Measurements from ENCODE around the gene DUSP8.
"Not testable (repeated sequence)": the region's sequence is repeated elsewhere in the genome, so short reads cannot be mapped to it uniquely, and the experiment has no call there.

Gene DUSP8

DNA sequence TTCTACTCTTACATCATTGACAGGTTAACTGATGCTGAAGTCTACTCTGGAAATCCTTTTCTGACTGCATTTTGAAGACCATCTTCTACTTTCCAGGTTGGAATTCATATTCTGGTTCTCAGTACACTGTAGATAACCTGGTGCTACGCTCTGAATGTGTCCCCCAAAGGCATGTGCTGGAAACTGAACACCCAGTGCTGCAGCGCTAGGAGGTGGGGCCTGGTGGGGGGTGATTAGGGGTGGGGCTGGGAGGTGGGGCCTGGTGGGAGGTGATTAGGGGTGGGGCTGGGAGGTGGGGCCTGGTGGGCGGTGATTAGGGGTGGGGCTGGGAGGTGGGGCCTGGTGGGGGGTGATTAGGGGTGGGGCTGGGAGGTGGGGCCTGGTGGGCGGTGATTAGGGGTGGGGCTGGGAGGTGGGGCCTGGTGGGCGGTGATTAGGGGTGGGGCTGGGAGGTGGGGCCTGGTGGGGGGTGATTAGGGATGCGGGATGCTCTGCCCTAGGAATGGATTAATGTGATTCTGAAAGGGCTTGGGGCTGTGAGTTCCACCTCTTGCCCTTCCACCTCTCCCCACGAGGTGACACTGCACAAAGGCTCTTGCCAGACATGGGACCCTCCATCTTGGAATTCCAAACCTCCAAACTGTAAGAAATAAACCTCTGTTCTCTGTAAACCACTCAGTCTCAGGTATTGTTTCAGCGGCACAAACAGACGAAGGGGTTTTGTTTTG lies 59.4 kb downstream of the DUSP8 start:
- not testable (repeated sequence) for DNase-seq

DNA sequence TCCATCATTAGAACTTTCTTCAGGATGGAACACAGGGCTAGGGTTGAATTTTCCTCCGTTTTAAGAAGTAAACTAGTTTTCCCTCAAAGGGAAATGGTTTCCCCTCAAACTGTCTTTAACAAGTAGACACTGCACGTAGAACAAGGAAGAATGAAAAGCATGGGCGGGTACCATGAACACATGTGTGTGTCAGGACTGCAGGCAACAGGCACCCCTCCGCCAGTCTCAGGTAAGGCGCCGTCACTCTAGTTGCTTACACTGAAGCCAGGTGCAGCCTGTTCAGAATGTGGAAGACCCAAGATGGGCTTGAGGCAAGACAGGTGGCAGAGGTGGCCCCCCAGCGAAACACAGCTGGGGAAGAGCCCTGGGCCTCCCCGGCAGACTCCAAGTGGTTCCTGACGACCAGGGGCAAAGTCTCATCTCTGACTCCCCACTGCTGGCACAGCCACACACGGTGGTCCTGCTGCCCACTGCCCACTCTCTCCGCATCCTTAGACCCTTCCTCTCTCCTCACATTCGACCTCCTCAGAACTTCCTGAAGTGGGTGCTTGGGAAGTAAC lies 60.1 kb downstream of the DUSP8 start:
- DNase-seq = no peak

DNA sequence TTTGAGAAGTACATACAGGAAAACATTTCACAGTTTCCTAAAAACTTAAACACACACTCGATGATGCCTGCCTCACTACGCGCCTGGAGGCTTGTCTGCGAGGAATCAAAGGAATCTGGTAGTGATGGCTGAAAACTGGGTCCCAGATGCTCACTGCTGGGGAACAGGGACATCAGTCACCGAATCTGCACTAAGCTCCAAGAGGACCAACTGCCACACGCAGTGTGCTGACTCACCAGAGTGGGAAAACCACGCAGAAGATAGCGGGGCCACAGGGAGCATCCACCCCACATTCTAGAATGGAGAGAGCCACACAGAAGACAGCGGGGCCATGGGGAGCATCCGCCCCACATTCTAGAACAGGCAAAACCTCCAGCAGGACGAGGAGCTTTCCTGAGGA lies 61.1 kb downstream of the DUSP8 start:
- no peak for DNase-seq

DNA sequence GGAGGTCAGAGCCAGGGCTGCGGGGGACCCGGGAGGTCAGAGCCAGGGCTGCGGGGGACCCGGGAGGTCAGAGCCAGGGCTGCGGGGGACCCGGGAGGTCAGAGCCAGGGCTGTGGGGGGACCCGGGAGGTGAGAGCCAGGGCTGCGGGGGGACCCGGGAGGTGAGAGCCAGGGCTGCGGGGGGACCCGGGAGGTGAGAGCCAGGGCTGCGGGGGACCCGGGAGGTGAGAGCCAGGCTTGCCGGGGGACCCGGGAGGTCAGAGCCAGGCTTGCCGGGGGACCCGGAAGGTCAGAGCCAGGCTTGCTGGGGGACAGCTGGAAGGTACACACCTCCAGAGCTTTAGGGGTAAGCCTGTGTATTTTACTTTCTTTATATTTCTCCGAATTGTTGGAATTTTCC lies 61.7 kb downstream of the DUSP8 start:
- not testable (repeated sequence) for DNase-seq

DNA sequence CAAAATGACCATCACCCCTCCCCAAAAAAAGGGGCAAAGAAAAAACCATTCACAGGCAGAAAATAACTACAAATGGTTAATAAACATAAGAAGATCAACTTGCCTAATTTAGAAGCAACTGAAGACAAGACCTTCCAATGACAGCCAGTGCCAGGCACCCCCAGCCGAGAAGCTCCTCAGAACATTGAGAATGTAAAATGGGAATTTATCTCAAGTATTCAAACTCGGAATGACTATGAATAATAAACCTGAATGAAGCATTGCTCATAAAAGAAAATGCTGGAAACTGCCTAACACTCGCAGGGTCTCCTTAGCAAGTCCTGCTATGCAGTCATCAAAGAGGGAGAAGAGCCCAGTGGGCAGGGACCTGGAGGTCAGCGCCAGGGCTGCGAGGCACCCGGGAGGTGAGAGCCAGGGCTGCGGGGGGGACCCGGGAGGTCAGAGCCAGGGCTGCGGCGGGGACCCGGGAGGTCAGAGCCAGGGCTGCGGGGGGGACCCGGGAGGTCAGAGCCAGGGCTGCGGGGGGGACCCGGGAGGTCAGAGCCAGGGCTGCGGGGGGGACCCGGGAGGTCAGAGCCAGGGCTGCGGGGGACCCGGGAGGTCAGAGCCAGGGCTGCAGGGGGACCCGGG lies 62.3 kb downstream of the DUSP8 start:
- no peak for DNase-seq

DNA sequence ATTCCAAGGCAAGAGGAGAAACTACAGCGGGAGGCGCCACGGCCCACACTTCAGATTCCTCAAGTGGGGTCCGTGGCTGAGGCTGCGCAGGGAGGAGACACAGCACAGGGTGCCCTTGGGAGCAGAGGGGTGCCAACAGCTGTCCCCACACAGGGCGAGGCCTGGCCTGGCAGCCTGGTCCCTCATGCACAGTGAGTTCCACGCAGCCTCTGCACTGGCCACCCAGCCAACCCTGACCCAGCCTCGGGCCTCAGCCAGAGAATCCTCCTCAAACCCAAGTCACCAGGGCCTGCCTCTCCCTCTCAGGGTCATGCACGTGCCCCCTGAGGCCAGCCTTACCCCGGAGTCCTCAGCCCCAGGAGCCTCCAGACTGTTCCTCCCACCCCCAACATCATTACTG lies 63.1 kb downstream of the DUSP8 start:
- no peak for DNase-seq

DNA sequence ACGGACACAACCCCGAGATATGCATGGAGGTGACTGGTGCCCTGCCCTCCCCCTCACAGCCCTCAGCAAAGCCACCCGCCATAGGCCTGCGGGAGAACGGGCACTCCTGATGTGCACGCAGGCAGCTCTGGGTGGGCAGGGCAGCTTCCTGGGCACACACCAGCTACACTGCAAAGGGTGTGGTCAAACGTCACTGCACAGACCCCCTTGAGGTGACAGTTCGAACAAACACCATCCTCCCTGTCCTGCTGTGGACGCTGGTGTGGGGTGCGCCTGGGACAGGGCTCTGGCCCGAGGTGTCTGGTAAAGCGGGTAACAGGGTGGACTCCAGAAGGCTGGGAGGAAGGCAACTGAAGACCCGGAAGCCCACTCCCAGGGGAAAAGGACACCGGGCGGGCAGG lies 63.6 kb downstream of the DUSP8 start:
- no peak for DNase-seq

DNA sequence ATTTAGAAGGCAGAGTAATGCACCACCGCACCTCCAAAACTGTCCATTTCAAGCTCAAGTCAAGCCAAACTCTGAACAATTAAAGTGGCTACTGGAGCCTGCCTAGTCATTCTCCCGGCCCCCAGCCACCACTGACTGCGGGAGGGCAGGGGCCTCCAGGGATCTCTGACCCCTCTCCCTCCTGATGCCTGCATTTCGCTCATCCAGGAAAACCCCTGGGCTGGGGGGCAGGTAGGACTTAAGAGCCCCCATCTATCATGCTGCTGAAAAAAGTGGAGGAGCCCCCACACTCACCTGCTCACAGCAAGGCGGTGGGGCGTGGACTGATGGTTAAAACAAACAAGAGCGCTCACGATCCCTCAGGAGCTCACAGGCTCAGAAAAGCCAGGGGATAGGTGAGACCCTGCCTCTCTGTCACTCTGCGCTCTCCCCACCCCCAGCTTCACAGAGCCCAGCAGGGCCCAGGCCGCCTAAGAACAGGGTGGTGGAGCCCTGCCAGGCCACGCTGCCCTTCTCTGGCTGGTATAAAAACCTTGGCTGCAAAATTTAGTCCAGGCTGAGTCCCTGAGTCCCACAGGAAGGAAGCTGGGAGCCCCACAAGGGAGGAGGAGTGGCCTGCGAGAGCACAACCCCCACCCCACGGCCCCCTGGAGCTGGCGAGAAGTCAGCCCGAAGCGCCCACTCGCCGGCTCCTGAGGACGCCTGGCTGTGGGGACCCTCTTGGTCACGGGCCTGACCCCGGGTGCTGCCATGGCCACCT lies 64.5 kb downstream of the DUSP8 start:
- DNase-seq = no peak

DNA sequence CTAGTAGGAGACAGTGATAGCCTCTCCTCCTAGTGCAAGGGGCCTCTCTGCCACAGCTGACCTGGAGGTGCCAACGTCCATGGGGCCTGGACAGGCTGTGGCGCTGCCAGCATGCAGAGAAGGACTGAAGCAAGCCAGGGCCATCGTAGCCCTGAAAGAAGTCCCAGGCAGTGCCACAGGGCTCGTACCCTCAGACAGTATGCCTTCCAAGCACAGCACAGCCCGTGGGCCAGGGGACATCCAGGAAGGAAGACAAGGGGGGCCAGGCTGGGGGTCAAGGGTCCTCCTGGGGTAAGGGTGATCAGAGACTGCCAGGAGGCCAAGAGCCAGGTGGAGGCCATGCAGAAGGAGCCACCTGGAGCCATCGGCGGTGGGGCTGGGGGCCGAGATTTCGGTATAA lies 65.1 kb downstream of the DUSP8 start:
- DNase-seq = no peak

DNA sequence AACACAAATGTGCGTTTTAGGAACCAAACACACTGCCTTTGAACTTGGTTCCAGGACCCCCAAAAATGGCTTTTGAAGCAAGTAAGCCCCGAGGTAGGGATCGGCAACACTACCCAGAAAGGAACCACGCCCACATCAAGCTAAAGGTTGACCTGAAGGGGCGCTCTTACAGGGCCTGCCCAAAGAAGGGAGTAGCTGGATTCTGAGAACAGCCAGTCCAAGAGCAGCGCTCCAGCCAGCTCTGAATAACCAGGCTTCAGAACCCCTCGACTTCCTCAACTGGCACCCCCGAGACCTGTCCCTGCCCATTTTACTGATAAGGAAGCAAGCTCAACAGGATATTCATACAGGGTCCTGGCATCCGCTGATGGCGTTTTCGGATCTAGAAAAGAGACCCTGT lies 66.6 kb downstream of the DUSP8 start:
- no peak for DNase-seq

DNA sequence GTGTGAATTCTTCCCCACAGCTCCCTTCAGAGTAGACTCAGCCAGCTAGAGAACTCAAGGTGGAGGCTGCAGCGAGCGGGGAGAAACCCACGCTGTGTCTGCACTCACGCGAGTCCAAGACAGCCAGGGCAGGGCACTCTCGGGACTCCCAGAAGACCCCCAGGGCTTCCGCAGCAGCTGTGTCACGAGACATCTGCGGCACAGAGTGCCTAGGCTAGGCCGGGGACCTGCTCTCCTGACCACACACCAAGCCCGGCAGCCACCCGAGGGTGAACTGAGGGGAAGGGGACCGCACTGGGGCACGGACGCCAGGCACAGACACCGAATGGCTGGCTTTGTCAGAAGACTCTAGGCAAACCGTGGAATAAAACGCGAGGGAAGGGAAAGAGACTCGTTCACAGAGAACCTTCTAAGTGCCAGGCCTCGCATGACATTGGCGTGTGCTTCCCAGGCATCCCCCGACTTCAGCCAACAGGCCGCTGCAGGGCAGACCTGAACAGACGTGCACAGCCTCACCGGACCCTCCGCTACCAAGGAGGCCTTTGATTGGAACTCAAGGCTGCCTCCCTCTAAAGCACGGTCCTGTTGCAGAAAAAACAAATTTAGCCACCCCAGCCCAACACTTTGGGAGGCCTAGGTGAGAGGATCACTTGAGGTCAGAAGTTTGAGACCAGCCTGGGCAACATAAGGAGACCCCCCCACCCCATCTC lies 67.3 kb downstream of the DUSP8 start:
- no peak for DNase-seq

DNA sequence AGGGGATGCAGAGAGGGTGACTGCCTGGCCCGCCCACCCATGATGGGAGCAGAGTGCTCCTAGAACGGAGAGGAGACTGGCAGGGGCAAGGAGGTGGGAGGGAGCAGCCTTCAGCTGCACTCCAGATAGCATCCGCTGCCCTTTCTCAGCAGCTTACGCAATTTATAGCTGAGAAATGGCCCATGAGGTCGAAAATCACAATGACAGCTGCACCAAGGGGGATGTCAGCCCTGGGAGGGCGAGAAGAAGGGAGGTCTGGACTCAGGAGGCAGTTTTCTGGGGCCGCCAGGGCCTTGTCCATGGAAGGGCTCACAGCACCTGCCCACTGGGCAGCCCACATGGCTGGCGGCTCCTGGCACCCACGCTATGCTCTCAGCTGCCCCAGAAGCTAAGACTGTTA lies 67.9 kb downstream of the DUSP8 start:
- DNase-seq = no peak

Data from NCI-H446 (cell line).